Bronchial epithelial cell (primary cell): Measurements from ENCODE around the gene ALG14. TPM values are rescaled to one million over a fixed set of nuclear protein-coding genes. Genes with fewer than 3 reads are reported as not detected.

Experiments used
- DNase-seq: peaks from one replicate; pipeline ENCODE4 v3.0.0-alpha.2; 2010; ENCODE audit warnings: low read depth
- FAIRE-seq: peaks from 2 replicates; lab custom pipeline; 2011; peaks lifted over from hg19 to GRCh38; lab: Jason Lieb, UNC
- H3K27me3 ChIP-seq: 2 replicates; pipeline ENCODE4 v1.5.1; 2011; ENCODE audit warnings: low read length; ENCODE audit not compliant: control insufficient read depth, insufficient read depth
- H3K36me3 ChIP-seq: 2 replicates; pipeline ENCODE4 v1.5.1; 2011; ENCODE audit warnings: low read length; ENCODE audit not compliant: control insufficient read depth, insufficient read depth
- H3K4me3 ChIP-seq: 2 replicates; pipeline ENCODE4 v1.5.1; 2011; ENCODE audit warnings: mild to moderate bottlenecking, low read depth, low read length, control low read depth
- total RNA-seq: library from RNA; depleted of rRNA; stranded (reverse); fragments of >200 nt; gene quantifications from 2 replicates; pipeline ENCODE4 v1.2.1, GENCODE V29; 2014
- TF ChIP-seq, protein P1 (sequence below): IDR thresholded peaks from 2 replicates; pipeline ENCODE4 v1.5.1; 2011; ENCODE audit warnings: mild to moderate bottlenecking, moderate library complexity, low read length, control low read depth, inconsistent platforms; ENCODE audit not compliant: insufficient read depth, severe bottlenecking

Gene ALG14
- total RNA-seq, 1 donor from 2014 or later = 0.53 TPM

DNA sequence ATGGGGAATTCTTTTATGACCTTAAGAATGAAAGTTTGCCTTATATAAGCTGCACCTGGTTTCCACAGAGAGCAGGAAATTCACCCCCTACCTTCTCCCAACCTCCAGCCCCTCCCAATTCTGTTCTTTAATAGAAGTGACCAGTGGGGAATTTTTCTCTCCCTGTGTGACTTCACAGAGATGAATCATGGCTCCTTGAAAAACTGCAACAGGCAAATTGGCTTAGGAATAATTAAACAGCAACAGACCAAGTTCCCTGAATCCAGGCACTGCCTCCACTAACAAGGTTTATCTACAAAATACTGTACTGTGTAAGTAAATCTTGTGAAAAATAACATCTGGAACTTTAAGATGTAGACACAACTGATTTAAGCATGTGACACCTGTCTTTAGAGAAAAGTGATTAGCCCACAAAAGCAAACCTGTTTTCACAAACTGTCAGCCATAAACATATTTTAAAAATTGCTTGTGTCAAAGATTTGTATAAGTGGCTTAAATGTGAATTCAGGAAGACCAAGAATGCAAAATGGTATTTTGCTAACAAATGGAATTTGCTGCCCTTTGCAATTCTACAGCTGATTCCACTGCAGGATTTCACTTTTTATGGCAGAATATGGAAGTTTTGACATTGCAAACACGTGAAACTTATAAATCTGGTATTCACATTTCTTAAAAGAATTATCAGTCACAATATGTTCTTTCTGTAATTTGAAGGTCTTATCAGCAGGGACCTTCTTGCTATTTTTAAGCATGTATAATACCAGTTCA lies 54.0 kb downstream of the ALG14 start:
- H3K36me3 ChIP-seq = no peaks in the 10 kb centered on the region
- H3K4me3 ChIP-seq = no peak overlapping the region
- peak; percentile 80 for DNase-seq
- no peak for FAIRE-seq
- TF ChIP-seq, protein P1, sequence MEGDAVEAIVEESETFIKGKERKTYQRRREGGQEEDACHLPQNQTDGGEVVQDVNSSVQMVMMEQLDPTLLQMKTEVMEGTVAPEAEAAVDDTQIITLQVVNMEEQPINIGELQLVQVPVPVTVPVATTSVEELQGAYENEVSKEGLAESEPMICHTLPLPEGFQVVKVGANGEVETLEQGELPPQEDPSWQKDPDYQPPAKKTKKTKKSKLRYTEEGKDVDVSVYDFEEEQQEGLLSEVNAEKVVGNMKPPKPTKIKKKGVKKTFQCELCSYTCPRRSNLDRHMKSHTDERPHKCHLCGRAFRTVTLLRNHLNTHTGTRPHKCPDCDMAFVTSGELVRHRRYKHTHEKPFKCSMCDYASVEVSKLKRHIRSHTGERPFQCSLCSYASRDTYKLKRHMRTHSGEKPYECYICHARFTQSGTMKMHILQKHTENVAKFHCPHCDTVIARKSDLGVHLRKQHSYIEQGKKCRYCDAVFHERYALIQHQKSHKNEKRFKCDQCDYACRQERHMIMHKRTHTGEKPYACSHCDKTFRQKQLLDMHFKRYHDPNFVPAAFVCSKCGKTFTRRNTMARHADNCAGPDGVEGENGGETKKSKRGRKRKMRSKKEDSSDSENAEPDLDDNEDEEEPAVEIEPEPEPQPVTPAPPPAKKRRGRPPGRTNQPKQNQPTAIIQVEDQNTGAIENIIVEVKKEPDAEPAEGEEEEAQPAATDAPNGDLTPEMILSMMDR = no peak
- no peaks in the 10 kb centered on the region for H3K27me3 ChIP-seq

DNA sequence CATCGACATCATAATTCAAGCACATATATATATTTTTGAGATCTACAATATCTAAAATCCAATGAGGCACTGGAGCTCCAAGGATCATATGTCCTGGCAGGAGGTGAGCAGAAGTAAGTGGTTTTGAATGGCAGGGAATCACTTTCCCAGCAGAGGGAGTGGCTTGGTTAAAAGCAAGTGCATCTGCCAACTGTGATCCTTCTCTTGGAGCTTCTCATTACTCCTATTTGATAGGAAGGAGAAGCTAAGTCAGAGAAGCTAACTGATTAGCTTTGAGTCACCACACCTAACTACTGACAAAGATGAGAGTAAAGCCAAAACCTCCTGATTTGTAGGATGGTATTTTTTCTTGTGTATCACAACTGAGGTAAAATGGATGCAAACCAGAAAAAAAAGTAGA lies 55.0 kb downstream of the ALG14 start:
- Histone ChIP-seq H3K36me3 (no peaks in the 10 kb centered on the region), H3K27me3 (no peaks in the 10 kb centered on the region), H3K4me3 (no peak overlapping the region)
- TF ChIP-seq, protein P1 = no peak
- FAIRE-seq = no peak
- no peak for DNase-seq

DNA sequence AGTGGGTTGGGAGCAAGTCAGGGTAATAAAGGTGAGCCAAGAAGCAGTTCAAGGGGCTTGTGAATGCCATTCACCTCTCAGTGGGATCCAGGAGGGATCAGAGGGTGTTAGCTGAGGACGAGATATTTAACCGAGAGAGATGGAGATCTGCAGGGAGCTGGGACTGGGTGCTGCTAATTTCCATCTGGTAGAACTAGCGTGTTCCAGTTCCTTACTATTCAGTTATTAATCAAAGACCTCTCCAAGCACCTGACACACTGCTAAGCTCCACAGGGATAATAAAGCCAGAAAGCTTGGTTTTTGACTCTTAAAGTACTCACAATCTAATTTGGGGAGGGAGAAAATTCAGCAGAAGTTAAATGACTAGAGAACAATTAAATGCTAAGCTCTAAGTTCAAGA lies 57.7 kb downstream of the ALG14 start:
- DNase-seq (no peak), FAIRE-seq (no peak)
- no peaks in the 10 kb centered on the region for H3K36me3 ChIP-seq
- no peaks in the 10 kb centered on the region for H3K27me3 ChIP-seq
- TF ChIP-seq, protein P1 = no peak
- H3K4me3 ChIP-seq = no peak overlapping the region

DNA sequence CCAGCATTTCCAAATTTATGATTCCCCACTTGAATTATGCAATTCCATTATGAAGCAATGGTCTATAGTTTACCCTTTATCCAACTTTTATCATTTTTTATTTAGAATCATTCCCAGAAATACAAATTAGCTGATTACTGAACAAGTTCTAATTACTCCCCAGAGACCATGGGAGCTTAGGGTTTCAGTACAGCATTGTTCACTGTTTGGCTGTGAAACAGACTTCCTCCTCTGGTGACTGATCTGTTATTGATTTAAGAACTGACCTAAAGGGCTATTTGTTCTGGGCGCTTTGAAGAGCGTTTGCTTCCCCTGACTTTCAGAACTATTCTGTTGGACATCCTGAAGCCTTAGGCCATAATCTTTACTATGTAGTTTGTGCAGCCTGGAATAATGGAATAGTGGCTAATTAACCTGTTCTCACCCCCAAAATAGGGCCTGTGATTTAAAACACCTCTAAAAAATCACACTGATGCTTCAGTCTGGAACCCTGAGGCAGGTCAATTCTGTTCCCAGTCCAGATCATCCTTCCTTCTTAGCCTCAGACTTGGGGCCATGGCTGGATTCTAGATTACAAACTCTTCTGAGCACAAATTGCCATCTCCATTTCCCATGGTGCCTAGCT lies 58.7 kb downstream of the ALG14 start:
- peak; percentile 46 for DNase-seq
- no peaks in the 10 kb centered on the region for H3K36me3 ChIP-seq
- no peak overlapping the region for H3K4me3 ChIP-seq
- H3K27me3 ChIP-seq = no peaks in the 10 kb centered on the region
- no peak for FAIRE-seq
- TF ChIP-seq, protein P1 = no peak

DNA sequence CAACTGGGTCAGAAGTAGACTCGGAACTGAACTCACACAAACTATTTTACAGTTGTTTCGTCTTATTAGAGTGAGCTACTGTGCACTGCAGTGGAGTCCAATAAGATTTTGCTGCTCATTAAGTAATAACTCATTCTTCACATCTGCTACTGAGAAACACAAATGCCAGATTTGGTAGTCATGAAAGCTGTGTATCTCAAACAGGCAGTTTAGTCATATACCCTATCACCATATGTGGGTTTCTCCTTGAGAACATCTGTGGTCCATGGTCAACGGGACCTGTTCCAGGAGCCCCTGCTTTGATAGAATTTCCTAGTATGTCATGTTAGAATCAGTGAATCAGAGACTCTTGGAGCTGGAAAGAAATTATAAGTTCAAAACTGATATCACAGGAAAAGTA lies 60.4 kb downstream of the ALG14 start:
- no peak overlapping the region for H3K4me3 ChIP-seq
- DNase-seq = no peak
- no peaks in the 10 kb centered on the region for H3K36me3 ChIP-seq
- TF ChIP-seq, protein P1 = no peak
- no peak for FAIRE-seq
- no peaks in the 10 kb centered on the region for H3K27me3 ChIP-seq
